ENCODE data around the gene GRM5.

GRM5 gene

DNA sequence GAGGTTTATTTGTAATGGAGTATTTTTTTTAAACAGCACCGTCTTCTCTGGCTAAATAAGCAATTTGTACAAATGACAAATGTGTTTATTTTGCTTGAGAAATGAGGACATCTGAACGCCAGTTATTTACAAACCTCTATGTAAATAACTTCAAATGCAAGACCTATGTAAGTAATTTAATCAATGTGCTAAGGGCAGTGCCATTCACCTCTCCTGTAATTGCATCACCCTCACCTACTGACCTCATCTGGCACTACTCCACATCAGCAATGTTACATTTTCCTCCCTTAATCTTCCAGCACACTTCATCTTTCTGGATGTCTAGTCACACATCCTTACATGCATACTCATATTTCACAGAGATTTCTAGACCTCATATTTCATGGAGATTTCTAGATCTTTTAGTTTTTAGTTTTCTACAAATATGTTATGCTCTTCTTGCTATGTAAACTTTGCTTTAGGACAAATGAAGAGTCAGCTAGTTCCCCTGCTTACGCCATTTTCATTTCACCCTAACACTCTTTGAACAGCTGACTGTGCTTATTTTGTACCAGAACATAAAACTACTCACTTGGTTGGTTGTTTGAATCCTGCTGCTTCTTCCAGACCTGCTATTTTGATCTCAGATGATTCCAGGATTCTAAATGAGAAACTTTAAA lies 238.6 kb downstream of the GRM5 start:
- no peak for DNase-seq

DNA sequence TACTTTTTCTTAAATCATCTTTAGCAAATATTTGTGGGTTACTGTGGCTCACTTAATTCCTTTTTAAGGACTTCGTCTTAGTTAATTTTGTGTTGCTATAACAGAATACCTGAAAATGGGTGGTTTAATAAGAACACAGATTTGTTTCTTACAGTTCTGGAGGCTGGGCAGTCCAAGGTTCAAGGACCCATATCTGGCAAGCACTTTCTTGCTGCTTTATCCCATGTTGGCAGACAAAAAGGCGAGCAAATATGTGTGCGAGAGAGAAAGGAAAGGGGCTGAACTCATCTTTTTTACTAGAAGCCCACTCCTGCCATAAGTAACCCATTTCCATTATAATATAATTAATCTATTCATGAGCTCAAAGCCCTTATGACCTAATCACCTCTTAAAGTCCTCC lies 246.2 kb downstream of the GRM5 start:
- no peak for DNase-seq

DNA sequence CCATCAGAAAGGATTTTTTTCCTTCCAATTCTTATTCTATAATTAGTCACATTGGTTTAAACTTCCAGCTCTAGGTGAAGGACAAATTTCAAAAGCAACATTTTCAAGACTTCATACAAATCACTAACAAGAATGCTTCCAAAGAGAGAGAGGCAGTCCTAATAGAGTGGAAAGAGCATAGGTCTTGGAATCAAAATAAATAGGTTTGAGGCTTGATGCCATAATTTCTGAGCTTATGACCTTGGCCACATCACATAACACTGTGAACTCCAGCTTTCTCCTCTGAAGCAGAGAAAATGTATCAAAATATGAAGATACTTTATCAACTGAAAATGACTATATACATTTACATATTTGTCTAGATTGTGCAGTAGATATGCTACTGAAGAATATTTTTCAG lies 246.8 kb downstream of the GRM5 start:
- no peak for DNase-seq

DNA sequence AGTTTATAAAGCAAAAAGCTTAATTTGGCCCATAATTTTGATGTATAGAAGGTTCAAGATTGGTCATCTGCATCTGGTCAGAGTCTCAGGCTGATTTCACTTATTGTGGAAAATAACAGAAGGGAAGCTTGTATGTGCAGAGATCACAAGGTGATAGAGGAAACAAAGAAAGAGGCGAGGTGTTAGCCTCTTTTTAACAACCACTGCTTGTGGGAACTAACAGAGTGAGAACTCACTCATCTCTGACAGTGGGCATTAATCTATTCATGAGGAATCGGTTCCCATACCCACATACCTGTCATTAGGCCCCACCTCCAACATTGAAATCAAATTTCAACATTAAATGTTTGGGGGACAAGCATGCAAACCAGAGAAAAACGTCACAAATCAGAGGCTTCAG lies 250.3 kb downstream of the GRM5 start:
- no peak for DNase-seq

DNA sequence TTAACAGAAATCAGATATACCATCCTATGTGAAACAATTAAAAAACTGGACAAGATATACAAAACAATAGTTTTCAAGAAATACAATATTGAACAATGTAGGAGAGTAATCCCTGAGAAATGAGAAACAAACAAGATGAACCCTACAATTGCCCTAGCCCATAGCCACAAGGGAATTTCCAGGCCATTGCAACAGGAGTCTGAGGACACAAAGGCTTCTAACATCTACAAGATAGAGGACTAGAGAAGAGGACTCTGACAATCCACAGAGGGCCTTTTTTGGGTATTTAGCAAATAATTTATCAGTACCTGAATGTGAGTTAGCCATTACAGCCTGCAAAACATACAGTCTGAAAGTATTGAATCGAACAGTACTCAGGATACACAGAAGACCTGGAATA lies 251.7 kb downstream of the GRM5 start:
- no peak for DNase-seq

DNA sequence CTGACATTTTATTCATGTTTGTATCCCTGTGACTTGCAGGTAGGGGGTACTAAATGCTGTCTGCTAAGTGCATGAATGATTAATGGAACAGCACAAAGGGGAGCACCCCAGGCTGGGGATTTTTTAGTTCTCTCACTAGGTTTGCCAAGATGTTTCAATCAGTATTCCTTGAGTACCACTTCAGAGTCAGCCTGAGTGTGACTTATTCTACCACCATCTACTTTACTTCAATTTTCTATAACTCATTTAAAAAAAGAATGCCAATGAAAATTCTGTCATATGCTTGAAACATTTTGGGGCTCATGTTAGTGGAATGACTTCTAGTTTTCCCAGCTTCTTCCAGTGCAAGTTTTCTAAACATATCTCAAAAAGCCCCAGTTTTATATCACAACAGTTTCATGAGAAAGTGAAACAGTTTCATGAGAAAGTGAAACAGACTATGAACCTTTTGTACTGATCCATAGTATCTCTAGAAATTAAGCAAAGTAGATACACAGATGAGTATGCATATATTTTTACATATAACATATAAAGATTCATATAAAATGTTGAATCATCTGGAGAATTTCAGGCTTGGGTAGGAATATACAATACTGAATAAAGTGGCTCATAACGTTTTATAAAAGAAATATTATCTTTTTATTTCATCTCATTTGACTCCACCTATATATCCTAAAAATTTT lies 252.4 kb downstream of the GRM5 start:
- DNase-seq: no peak

DNA sequence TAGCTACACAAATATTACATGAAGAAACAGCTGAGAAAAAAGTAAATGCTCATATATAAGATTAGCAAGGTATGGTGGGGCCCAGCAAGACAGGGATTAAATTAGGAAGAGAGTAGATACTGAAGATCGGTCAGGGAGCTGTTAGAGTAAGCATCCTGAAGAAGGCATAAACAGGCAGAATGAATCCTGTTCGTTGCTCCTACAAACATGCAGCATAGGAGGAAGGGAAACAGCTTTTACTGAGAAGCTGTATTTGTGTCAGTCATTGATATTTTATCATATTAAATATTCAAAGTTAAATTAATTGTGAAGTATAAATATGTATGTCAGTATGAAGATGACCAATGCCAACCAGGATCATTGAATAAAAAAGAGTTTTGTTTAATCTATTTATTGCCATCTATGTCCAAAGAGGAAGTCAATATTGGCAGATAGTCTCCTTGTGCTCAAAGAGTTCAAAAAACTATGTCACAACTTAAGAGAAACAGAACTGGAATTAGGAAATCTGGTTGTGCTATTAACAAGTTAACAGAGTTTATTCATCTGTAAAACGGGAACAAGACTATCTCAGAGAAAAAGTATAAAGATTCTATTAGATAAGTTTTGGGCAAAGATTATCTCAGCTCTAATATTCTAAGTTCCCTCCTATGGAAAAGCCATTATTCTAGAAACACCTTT lies 255.2 kb downstream of the GRM5 start:
- no peak for DNase-seq

DNA sequence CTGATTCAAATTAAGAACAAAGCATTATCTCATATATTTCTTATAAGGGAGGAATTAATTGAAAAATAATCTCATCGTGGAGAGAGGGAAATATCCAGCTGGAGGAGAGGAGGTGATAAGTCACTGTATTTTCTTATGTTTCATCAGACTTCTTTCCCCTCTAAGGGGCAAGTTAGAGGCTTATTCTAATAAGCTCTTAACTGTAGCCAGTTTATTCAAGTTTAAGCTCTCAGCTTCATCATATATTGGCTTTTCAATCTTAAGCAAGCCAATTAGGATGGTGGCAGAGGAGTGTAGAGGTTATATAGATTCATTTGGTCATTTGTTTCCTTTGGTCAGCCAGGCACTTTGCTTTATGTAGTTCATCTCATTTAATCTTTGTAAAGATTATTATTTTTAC lies 256.7 kb downstream of the GRM5 start:
- DNase-seq: no peak

DNA sequence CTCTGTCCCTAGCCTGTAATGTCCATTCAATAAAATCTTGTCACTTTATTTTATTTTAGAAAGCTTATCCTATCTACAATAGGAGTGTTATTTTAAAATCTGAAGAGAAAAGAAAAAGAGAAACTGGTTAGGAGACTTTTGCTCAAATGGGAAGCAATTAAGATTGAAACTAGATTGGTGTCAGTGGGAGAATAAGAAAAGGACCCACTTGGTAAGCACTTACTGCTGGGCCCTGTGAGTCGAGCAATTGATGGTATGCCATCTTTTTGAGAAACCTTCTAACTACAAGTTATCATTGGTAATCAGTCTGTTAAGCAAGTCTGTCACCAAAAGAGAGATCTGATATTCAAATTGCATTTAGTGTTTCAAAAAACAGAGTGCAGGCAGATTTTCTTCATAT lies 258.4 kb downstream of the GRM5 start:
- no peak for DNase-seq

DNA sequence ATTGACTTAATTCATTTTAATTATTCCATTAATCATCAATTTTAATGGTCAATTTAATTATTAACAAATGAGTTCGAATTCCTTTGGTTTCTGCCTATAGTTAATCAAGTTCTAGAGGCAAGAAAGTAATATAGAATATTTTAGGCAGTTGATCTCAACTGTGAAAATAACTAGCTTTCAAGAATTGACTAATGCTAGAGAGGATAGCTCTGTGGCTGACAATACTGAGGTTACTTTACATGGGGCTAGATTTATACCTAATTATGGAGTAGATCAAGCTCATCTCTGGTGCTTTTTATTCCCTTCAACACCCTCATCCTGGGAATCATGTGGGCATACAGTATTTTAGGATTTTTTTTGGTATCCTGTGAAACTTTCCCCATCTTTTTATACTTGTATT lies 259.4 kb downstream of the GRM5 start:
- no peak for DNase-seq

DNA sequence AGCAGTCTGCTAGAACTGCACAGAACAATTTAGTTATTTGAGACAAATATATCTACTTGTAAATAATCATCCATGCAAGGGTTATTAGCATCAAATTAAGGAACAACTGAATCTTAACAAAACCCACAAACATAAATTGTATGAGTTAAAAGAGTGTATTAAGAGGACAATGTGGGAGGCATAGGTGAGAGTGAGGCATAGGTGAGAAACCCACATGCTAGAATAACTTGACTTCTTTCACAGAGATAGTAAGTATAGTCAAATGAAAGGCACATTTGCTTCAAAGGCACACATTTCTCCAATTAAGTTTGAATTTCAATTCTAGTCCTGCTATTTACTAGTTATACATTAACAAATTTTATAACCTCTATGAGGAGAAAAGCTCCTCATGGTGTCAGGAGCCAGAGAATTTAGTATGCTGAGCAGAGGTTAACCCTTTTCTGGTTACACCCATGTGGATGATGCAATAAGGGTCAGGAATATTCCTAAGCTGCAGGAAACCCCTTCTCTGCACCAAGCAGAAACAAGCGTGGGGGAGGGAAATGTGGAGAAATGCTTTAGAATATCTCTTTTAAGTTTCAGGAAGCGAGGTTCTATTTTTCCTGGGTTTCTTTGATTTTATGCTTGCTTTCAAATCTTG lies 264.2 kb downstream of the GRM5 start:
- no peak for DNase-seq

DNA sequence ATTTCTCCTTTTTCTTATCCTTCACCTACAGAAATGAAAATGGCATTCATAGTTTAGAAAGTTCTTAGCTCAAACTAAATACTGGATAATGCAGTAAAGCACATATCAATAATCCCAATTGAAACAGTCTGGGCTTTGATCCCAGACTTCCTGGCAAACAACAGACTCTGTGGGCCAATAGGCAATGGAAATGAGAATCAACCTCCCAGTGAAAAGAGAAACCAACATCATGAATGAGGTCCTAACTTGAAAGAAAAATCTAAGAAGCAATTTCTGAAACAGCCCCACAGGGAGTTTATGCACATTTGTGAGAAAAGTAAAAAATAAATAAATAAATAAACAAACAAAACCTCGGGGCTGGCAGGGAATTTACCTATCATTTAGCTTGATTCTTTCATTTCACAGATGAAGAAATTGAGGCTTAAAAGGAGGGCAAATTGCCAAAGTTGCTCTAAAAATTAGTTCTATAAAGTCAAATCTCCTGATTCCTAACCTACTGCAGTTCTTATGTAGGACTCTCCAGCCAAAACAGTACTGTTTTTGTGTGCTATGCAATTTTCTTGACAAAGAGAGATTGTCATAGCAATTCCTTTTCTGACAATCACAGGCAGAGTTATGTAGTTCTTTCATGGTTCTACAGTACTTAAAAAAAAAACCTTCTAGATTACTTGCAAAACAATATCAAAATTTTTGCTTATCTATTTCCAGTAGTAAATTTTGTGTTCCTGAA lies 265.8 kb downstream of the GRM5 start:
- DNase-seq: no peak

DNA sequence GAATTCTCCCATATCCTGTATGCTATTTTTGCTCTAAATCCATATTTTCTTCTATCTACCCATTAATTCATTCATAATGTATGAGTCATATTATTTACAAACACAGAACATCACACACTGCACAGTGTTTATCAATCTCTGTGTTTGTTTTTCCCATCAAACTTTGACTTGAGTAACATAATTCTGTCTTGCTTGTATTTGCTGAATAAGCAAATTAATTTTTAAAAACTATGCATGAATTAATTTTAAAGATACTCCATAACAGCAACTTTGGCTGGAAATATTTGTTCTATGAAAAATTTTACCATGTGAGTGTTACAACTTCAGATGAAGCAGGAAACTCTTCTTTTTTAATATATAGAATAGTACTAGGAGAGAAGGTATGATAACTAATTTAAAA lies 275.6 kb downstream of the GRM5 start:
- DNase-seq: no peak

DNA sequence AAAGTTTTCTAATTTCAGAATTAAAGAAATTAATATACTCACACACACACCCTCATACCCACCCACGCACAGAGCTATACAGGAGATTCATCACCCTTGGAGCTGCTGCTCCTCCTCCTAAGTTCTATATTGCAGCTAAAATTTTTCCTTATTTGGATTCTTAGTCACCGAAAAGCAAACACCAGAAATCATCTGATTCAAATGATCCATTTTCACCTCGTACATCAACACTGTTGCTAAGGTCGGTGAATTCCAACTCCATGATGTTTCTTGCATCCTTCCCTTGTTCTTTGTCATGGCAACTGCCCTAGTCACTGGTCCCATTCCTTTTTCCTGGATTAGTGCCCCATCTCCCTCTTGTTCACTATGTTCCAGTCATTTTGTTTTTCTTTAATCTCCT lies 286.2 kb downstream of the GRM5 start:
- no peak for DNase-seq

DNA sequence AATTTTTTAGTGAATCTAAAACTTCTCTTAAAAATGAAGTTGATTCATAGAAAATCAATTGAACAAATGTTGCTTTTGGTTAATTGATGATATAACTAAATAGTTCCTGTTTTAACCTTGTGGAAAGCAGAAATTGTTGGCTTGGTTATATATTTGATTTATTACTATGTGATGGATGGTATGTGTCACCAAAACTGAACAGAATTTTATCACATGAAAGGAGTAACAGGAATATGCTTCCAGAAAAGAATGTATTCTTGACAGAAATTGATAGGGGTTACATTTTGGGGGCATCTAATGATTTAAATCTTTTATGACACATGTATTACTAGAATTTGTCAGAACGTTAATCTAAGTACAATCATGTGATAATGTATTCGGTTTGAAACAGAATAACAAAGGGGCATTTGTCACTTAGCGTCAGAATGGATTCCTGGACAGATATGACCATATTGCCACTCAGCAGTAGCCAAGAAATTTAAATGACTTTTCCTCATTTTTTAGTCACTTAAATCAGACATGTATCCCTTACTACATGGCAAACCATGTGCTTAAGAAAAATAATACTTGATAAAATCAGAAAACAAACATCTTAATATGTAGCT lies 295.2 kb downstream of the GRM5 start:
- no peak for DNase-seq

DNA sequence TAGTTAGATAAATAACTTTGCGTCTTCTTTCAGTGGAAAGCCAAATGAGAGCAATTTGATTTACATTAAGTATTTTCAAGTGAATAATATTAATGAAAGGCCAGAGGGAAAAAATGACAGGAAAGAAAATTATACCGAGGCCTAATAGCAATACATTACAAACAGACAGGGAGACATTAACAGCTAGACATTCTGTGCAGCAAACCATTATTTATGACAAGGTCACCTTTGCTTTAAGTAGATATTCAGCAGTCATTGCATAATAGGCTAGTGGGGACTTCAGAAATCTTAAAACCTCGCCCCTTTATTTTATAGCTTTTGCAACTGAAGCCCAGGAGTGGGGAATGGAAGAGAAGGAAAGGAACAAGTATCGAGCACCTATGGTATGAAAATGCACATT lies 321.6 kb downstream of the GRM5 start:
- DNase-seq: no peak

DNA sequence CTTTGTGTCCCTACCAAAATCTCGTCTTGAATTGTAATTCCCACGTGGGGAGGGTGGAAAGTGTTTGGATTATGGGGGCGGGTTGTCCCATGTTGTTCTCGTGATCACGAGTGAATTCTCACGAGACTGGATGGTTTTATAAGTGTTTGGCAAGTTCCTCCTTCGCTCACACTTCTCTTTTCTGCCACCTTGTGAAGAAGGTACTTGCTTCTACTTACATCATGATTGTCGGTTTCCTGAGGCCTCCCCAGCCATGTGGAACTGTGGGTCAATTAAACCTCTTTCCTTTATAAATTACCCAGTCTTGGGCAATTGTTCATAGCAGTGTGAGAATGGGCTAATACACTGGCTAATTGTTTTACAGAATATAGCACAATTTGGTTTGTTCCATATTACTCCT lies 326.3 kb downstream of the GRM5 start:
- no peak for DNase-seq

DNA sequence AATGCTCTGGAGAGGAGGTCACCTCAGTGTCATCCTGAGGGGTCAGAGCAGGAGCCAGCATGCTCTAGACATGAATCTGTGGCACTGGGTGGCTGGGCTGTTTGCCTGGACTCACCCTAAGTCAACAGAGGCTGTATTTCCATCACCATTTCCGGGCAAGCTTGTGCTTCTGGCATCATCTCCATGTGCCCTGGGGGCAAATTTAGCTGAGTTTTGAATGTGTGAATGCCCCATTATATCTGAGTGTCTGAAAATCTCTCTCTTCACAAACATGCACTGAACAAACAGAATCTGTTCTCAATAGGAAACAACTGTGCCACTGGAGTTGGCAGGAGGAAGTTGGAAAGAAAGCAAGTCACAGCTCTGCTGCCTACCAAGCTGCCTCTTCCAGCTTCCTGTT lies 356.2 kb downstream of the GRM5 start:
- DNase-seq: no peak

DNA sequence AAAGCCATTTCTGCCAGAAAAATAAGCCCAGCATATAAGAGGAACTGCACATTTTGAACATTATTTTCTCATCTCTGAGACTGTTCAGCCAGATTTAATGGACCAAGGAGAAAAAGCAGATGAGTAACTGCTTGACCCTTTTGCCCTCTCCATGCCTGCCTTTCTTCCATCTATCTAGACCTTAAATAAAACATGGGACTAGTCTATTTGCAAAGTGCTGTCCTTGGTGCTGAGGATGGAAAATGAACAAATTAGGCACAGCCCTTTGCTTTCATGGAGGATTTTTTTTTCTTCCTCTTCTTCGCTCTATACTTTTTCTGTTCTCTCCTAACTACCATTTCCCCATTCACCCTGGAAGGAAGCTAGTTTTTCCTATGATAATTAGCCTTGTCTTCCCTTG lies 361.3 kb downstream of the GRM5 start:
- no peak for DNase-seq

DNA sequence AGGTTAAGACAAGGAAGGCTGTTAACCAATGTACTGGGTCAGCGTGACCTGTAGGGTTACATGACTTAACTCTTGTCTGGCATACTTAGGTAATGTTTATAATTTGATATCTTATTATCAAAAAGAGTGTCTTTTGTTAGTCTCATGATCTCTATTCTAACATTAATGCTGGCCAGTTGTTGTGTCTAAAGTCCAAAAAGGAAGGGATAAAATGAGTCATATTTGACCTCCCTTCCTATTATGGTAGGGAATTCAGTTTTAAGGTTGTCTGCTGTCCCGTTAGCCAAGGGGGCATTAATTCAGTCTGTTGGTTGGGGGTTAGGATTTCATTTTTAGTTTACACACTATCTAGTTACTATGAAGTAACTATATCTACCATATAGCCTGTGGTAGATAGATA lies 364.0 kb downstream of the GRM5 start:
- no peak for DNase-seq

DNA sequence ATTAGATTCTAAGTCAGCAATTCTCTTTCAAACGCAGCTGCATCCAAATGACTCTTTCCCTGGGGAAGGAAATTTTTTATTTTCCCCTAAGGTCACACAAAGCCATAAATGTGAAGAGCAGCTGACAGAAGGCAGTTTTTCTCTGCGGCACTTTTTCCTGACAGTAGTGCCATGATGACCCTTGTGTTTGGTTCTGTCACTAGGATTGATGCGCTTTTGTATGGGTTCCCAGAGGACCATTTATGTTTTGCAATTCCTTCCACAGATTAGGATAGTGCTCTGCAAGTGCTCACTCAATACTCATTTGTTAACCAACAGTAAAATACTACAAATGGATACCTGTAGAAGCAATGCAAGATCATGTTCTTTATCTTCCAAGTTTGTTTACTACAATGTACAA lies 368.6 kb downstream of the GRM5 start:
- DNase-seq: no peak

DNA sequence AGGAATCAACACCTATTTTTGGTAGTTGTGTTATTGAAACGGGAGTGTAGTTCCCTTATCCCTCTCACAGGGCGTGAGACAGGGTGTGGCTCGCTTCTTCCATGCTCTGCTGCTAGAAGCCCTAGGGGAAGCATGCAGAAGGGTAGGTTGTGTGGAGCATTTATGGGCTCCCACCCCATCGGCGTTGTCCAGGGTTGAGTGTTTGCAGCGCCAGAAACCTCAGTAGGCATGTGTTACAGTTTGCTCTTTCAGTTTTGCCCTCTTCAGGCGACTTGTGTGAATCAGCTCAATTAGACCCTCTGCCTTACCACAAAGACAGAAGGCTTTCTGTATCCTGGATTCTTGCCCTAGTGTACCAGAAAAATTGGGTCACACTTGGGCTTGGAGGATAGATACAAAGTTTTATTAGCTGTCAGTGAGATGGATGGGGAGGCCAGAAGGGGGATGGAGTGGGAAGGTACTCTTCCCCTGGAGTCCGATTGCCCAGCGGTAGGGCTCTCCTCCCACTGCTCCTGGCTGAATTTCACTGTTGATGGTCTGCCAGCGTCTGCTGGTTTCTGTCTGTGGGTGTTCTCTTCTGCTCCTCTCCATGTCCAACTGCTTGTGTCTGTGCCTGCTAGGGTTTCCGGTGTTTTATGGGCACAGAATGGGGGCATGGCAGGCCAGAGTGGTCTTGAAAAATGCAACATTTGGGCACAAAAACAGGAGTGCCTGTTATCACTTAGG lies 369.9 kb downstream of the GRM5 start:
- DNase-seq: no peak

Measured in SHP77 treated with DMSO at 0.1 percent for 48 hours (cell line).